KMS-11 (cell line): Measurements from ENCODE around the gene SLC12A7.

Experiments used
- H2AFZ ChIP-seq: fragments of 200-600 bp; sonication (generic); 2 replicates; pipeline ENCODE4 v1.6.1; 2016; ENCODE audit warnings: antibody characterized with exemption, mixed run types, low read depth
- H3K27ac ChIP-seq: fragments of 200-600 bp; sonication (generic); 2 replicates; pipeline ENCODE4 v1.6.1; 2016; ENCODE audit warnings: mild to moderate bottlenecking, mixed run types
- H3K27me3 ChIP-seq: fragments of 200-600 bp; sonication (generic); 2 replicates; pipeline ENCODE4 v1.6.1; 2017; ENCODE audit warnings: mild to moderate bottlenecking, low read depth, mixed run types, moderate library complexity; ENCODE audit not compliant: insufficient read depth
- H3K36me3 ChIP-seq: fragments of 200-600 bp; sonication (generic); 2 replicates; pipeline ENCODE4 v1.6.1; 2017; ENCODE audit warnings: mild to moderate bottlenecking, mixed run types; ENCODE audit not compliant: insufficient read depth
- H3K4me1 ChIP-seq: fragments of 200-600 bp; sonication (generic); 2 replicates; pipeline ENCODE4 v1.6.1; 2016; ENCODE audit warnings: mild to moderate bottlenecking, low read depth, mixed run types; ENCODE audit not compliant: poor library complexity, severe bottlenecking
- H3K4me2 ChIP-seq: fragments of 200-600 bp; sonication (generic); 2 replicates; pipeline ENCODE4 v1.7.0; 2016; ENCODE audit warnings: mild to moderate bottlenecking, mixed run types
- H3K4me3 ChIP-seq: fragments of 200-600 bp; sonication (generic); IDR thresholded peaks from 2 replicates; pipeline ENCODE4 v1.6.1; 2017; ENCODE audit warnings: low read depth, low read length, mixed read lengths; ENCODE audit not compliant: insufficient read depth
- H3K79me2 ChIP-seq: fragments of 200-600 bp; sonication (generic); 2 replicates; pipeline ENCODE4 v1.6.1; 2016; ENCODE audit warnings: low read depth, mixed run types; ENCODE audit not compliant: insufficient read depth
- H3K9ac ChIP-seq: fragments of 200-600 bp; sonication (generic); 2 replicates; pipeline ENCODE4 v1.6.1; 2016; ENCODE audit warnings: mild to moderate bottlenecking, mixed run types
- H4K20me1 ChIP-seq: fragments of 200-600 bp; sonication (generic); 2 replicates; pipeline ENCODE4 v1.6.1; 2016; ENCODE audit warnings: mild to moderate bottlenecking, mixed run types; ENCODE audit not compliant: insufficient read depth
- CTCF ChIP-seq: fragments of 200-600 bp; sonication (generic); conservative IDR thresholded peaks from 2 replicates; pipeline ENCODE4 v1.6.1; 2017; ENCODE audit warnings: low read depth, mild to moderate bottlenecking, antibody characterized with exemption, low read length, moderate library complexity, mixed read lengths

Gene SLC12A7

DNA sequence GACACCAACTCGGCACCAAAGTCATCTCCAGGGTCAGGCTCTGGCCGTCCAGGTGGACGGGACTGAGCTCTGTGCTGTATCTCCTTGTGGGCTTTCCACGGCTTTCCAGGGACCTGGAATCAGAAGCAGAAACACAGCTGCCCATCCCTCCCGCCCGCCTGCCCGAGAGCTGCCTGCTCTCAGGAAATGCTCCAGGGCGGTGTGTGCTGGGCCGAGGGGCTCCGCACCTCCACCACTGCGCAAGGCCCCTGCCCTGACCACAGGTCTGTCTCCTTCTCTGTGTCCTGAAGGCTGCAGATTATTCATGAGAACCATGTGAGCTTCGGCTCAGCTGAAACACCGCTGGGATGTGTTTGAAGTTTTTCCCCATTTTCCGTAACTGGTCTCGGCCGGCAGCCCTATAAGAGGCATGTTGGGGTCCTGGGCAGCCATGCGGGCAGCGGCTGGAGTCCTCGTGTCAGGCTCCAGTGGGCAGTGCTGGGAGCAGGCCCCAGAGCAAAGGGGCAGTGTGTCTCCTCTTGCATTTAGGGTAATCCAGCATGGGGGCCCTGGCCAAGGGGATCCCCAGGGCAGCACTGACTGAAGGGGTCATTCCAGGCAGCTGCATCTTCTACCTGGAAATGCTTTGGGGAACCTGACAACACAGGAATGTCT, 80.4 kb downstream of the SLC12A7 start:
- no peak overlapping the region for H3K4me2 ChIP-seq
- no peaks in the 10 kb centered on the region for H3K27me3 ChIP-seq
- H3K27ac ChIP-seq, result no peak overlapping the region
- TF ChIP-seq CTCF, result no peak
- no peak overlapping the region for H3K4me3 ChIP-seq
- H3K36me3 ChIP-seq, result peaks cover 11% of the 10 kb centered on the region; the same call in 1 of the 2 replicates
- H3K79me2 ChIP-seq, result peaks cover 54% of the 10 kb centered on the region
- no peak overlapping the region for H2AFZ ChIP-seq
- H4K20me1 ChIP-seq, result peaks cover 7% of the 10 kb centered on the region; the same call in 1 of the 2 replicates
- no peaks in the 10 kb centered on the region for H3K4me1 ChIP-seq
- H3K9ac ChIP-seq, result no peak overlapping the region

- Histone ChIP-seq H3K27ac (no peak overlapping the region), H4K20me1 (peaks cover 7% of the 10 kb centered on the region; the same call in 1 of the 2 replicates)
Measured at GRCh38 chr5:1030801-1031271, 81.0 kb downstream of the SLC12A7 start.

GRCh38 chr5:1029945-1030625, 81.8 kb downstream of the SLC12A7 start:
- no peak overlapping the region for H3K27ac ChIP-seq
- no peaks in the 10 kb centered on the region for H3K4me1 ChIP-seq
- no peak overlapping the region for H3K4me2 ChIP-seq
- H3K9ac ChIP-seq, result no peak overlapping the region
- no peak overlapping the region for H2AFZ ChIP-seq
- no peak overlapping the region for H3K4me3 ChIP-seq
- H3K36me3 ChIP-seq, result peaks cover 11% of the 10 kb centered on the region; the same call in 1 of the 2 replicates
- peaks cover 55% of the 10 kb centered on the region for H3K79me2 ChIP-seq
- no peak for TF ChIP-seq CTCF
- no peaks in the 10 kb centered on the region for H3K27me3 ChIP-seq
- peaks cover 7% of the 10 kb centered on the region; the same call in 1 of the 2 replicates for H4K20me1 ChIP-seq

More at GRCh38 chr5:1030801-1031271, 81.0 kb downstream of the SLC12A7 start:
- Histone ChIP-seq H3K9ac (no peak overlapping the region), H2AFZ (no peak overlapping the region), H3K4me1 (no peaks in the 10 kb centered on the region), H3K4me2 (no peak overlapping the region), H3K79me2 (peaks cover 55% of the 10 kb centered on the region), H3K36me3 (peaks cover 11% of the 10 kb centered on the region; the same call in 1 of the 2 replicates), H3K4me3 (no peak overlapping the region), H3K27me3 (no peaks in the 10 kb centered on the region)
- TF ChIP-seq CTCF, result no peak

DNA sequence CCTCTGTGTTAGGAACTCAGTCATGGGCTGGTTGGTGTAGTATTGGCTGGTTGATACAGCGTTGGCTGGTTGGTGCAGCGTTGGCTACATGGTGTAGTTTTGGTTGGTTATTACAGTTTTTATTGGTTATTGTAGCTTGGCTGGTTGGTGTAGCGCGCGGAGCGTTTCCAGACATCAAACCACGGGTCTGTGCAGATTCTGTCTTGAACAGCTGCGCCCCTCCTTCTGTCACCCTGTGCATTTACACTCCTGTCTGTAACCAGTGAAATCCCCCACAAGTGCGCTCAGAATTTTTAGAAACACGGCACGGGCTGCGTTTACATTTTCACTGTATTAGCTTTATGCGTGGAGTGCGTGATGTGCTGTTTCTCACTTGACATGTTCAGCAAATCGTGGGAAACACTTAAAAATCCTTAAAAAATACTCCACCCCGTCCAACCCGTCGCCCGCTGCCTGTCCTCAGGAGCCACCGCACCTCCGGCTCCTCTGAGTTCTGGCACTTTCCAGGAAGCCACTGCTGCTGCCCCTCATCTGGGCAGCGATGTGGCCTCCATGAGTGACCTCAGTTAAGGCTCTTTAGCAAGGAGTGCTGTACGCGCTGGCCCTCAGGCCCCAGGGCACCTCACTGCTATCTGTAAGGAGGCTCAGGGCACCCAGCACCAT, 82.5 kb downstream of the SLC12A7 start:
- Histone ChIP-seq H3K9ac (no peak overlapping the region), H3K4me2 (no peak overlapping the region), H4K20me1 (peaks cover 7% of the 10 kb centered on the region; the same call in 1 of the 2 replicates), H2AFZ (no peak overlapping the region), H3K4me1 (no peaks in the 10 kb centered on the region), H3K4me3 (no peak overlapping the region), H3K27ac (no peak overlapping the region), H3K79me2 (peaks cover 55% of the 10 kb centered on the region), H3K36me3 (peaks cover 11% of the 10 kb centered on the region; the same call in 1 of the 2 replicates), H3K27me3 (no peaks in the 10 kb centered on the region)
- TF ChIP-seq CTCF, result no peak
